Suprapubic skin (tissue), 4 donors: Measurements from ENCODE around the gene C11orf58. TPM values are rescaled to one million over a fixed set of nuclear protein-coding genes. Genes with fewer than 3 reads are reported as not detected.

Source experiments
- DNase-seq, 2 donors: peaks; one replicate each; pipeline ENCODE4 v3.0.0-alpha.2; 2019; ENCODE audit warnings: low spot score in 2 of 2
- H3K27ac ChIP-seq: fragments of 200-600 bp; sonication (generic); one replicate; pipeline ENCODE4 v1.5.1; 2019
- H3K27me3 ChIP-seq: fragments of 200-600 bp; sonication (generic); one replicate; pipeline ENCODE4 v1.5.1; 2019
- H3K36me3 ChIP-seq: fragments of 200-600 bp; sonication (generic); one replicate; pipeline ENCODE4 v1.5.1; 2019
- H3K4me1 ChIP-seq: fragments of 200-600 bp; sonication (generic); one replicate; pipeline ENCODE4 v1.5.1; 2019
- H3K4me3 ChIP-seq: fragments of 200-600 bp; sonication (generic); one replicate; pipeline ENCODE4 v1.5.1; 2019; ENCODE audit warnings: mild to moderate bottlenecking
- H3K9me3 ChIP-seq: fragments of 200-600 bp; sonication (generic); one replicate; pipeline ENCODE4 v1.5.1; 2019
- CTCF ChIP-seq, 2 donors: fragments of 200-600 bp in 1 of 2; fragments of 450-650 bp in 1 of 2; sonication (generic) in 1 of 2; IDR thresholded peaks; one replicate each; pipeline ENCODE4 v1.5.1; 2016 to 2019; ENCODE audit warnings: antibody characterized with exemption in 2 of 2, mild to moderate bottlenecking in 1 of 2, moderate library complexity in 1 of 2
- EP300 ChIP-seq: sonication (generic); formaldehyde crosslinking; IDR thresholded peaks from one replicate; pipeline ENCODE4 v1.6.1; 2017; ENCODE audit warnings: antibody characterized with exemption
- POLR2A ChIP-seq, 2 donors: fragments of 450-650 bp; IDR thresholded peaks; one replicate each; pipeline ENCODE4 v1.6.1; 2017; ENCODE audit warnings: antibody characterized with exemption in 2 of 2, mild to moderate bottlenecking in 2 of 2, moderate library complexity in 2 of 2
- POLR2AphosphoS5 ChIP-seq, 3 donors: sonication (generic); formaldehyde crosslinking; IDR thresholded peaks; one replicate each; pipeline ENCODE4 v1.6.1; 2017; ENCODE audit warnings: antibody characterized with exemption in 3 of 3
- WGBS: methylation state at CpG from one replicate; pipeline ENCODE4 v1.1.5; 2018; 5-methylcytosine and 5-hydroxymethylcytosine counted together
- total RNA-seq, 4 donors: library from RNA; depleted of rRNA; stranded (reverse); fragments of >200 nt; gene quantifications; one replicate each; pipeline ENCODE4 v1.1.0, GENCODE V29; 2016

C11orf58 gene
- total RNA-seq, 4 donors from 2014 or later = 103 to 158 (median 133) TPM

- WGBS = 92% methylated on average over 3 of the region's 3 CpGs
- Histone ChIP-seq H3K27ac (no peak overlapping the region), H3K4me1 (peaks cover 39% of the 10 kb centered on the region), H3K4me3 (no peak overlapping the region), H3K27me3 (no peaks in the 10 kb centered on the region), H3K36me3 (no peaks in the 10 kb centered on the region), H3K9me3 (no peaks in the 10 kb centered on the region)
- TF ChIP-seq POLR2AphosphoS5 (IDR thresholded peaks at IDR 0.05) (no peak), EP300 (no peak)
- no peak for DNase-seq
Observed at GRCh38 chr11:16777613-16777975, 39.1 kb downstream of the C11orf58 start.

GRCh38 chr11:16778286-16778685 lies 39.8 kb downstream of the C11orf58 start:
- no peaks in the 10 kb centered on the region for H3K36me3 ChIP-seq
- no peak for DNase-seq
- WGBS = 92% methylated on average over 6 of the region's 6 CpGs

GRCh38 chr11:16778876-16779275 lies 40.4 kb downstream of the C11orf58 start:
- no peaks in the 10 kb centered on the region for H3K9me3 ChIP-seq
- no peaks in the 10 kb centered on the region for H3K27me3 ChIP-seq
- H3K4me3 ChIP-seq = no peak overlapping the region
- TF ChIP-seq EP300 (no peak), CTCF (IDR thresholded peaks at IDR 0.05) (no peak), POLR2A (IDR thresholded peaks at IDR 0.05) (no peak), POLR2AphosphoS5 (IDR thresholded peaks at IDR 0.05) (no peak)
- H3K36me3 ChIP-seq = no peaks in the 10 kb centered on the region
- peaks cover 41% of the 10 kb centered on the region for H3K4me1 ChIP-seq
- no peak overlapping the region for H3K27ac ChIP-seq
- 84% methylated on average over 4 of the region's 8 CpGs for WGBS
- no peak for DNase-seq

More at GRCh38 chr11:16778286-16778685, 39.8 kb downstream of the C11orf58 start:
- TF ChIP-seq EP300 (no peak), POLR2A (IDR thresholded peaks at IDR 0.05) (no peak), POLR2AphosphoS5 (IDR thresholded peaks at IDR 0.05) (no peak), CTCF (IDR thresholded peaks at IDR 0.05) (no peak)
- Histone ChIP-seq H3K9me3 (no peaks in the 10 kb centered on the region), H3K4me1 (peaks cover 41% of the 10 kb centered on the region), H3K27ac (no peak overlapping the region), H3K4me3 (no peak overlapping the region), H3K27me3 (no peaks in the 10 kb centered on the region)

GRCh38 chr11:16779436-16779835 lies 41.0 kb downstream of the C11orf58 start:
- Histone ChIP-seq H3K4me1 (peaks cover 45% of the 10 kb centered on the region), H3K4me3 (no peak overlapping the region), H3K27ac (no peak overlapping the region), H3K27me3 (no peaks in the 10 kb centered on the region), H3K36me3 (no peaks in the 10 kb centered on the region), H3K9me3 (no peaks in the 10 kb centered on the region)
- no peak for DNase-seq
- TF ChIP-seq POLR2AphosphoS5 (IDR thresholded peaks at IDR 0.05) (no peak), POLR2A (IDR thresholded peaks at IDR 0.05) (no peak), EP300 (no peak), CTCF (IDR thresholded peaks at IDR 0.05) (no peak)
- 77% methylated on average over 8 of the region's 8 CpGs for WGBS

- 100% methylated on average over 2 of the region's 2 CpGs for WGBS
- no peaks in the 10 kb centered on the region for H3K36me3 ChIP-seq
- no peak overlapping the region for H3K27ac ChIP-seq
Observed at GRCh38 chr11:16780146-16780545, 41.7 kb downstream of the C11orf58 start.

More at GRCh38 chr11:16780146-16780545, 41.7 kb downstream of the C11orf58 start:
- Histone ChIP-seq H3K4me3 (no peak overlapping the region), H3K27me3 (no peaks in the 10 kb centered on the region), H3K4me1 (peaks cover 50% of the 10 kb centered on the region), H3K9me3 (no peaks in the 10 kb centered on the region)
- DNase-seq = no peak
- TF ChIP-seq CTCF (IDR thresholded peaks at IDR 0.05) (no peak), EP300 (no peak), POLR2AphosphoS5 (IDR thresholded peaks at IDR 0.05) (no peak), POLR2A (IDR thresholded peaks at IDR 0.05) (no peak)
